A673 (cell line): ENCODE measurements around the gene KLHL35. TPM values are rescaled to one million over a fixed set of nuclear protein-coding genes. Genes with fewer than 3 reads are reported as not detected.

Experiments
- BruUV-seq: library from RNA; stranded (reverse); fragments of 400-500 nt; replicated peaks from 2 replicates; lab custom pipeline; 2021; lab: Mats Ljungman, UMichigan
- CTCF ChIA-PET: fragments of 300-600 bp; sonication (Branson Sonifier 250); formaldehyde crosslinking; loops from one replicate; lab custom pipeline; 2022; ENCODE audit warnings: antibody characterized with exemption; lab: Charles Lee
- POLR2A ChIA-PET: fragments of 300-600 bp; sonication (Branson Sonifier 250); formaldehyde crosslinking; loops from one replicate; lab custom pipeline; 2022; ENCODE audit warnings: antibody characterized with exemption; ENCODE audit not compliant: low non-redundant PET; lab: Charles Lee
- DNase-seq: peaks from one replicate; pipeline ENCODE4 v3.0.0-alpha.2; 2015; ENCODE audit warnings: low spot score
- H3K27ac ChIP-seq: fragments of 200-600 bp; sonication (generic); 2 replicates; pipeline ENCODE4 v1.5.1; 2016; ENCODE audit warnings: mixed run types, low read depth, mild to moderate bottlenecking, mixed read lengths, antibody characterized with exemption, low read length; ENCODE audit not compliant: poor library complexity, severe bottlenecking
- H3K27me3 ChIP-seq: fragments of 200-600 bp; sonication (generic); replicated peaks from 2 replicates; pipeline ENCODE4 v1.6.1; 2017; ENCODE audit warnings: mixed run types, low read depth, mild to moderate bottlenecking, mixed read lengths, antibody characterized with exemption, low read length; ENCODE audit not compliant: insufficient read depth, poor library complexity
- H3K36me3 ChIP-seq: fragments of 200-600 bp; sonication (generic); 2 replicates; pipeline ENCODE4 v1.6.1; 2016; ENCODE audit warnings: mixed run types, mild to moderate bottlenecking, mixed read lengths, antibody characterized with exemption, low read length; ENCODE audit not compliant: insufficient read depth, poor library complexity, severe bottlenecking
- H3K4me1 ChIP-seq: fragments of 200-600 bp; sonication (generic); 2 replicates; pipeline ENCODE4 v1.6.1; 2017; ENCODE audit warnings: mixed run types, mild to moderate bottlenecking, mixed read lengths, antibody characterized with exemption, low read length; ENCODE audit not compliant: insufficient read depth, poor library complexity, severe bottlenecking
- H3K4me3 ChIP-seq: fragments of 200-600 bp; sonication (generic); 2 replicates; pipeline ENCODE4 v1.5.1; 2016; ENCODE audit warnings: low read depth, mixed run types, mild to moderate bottlenecking, mixed read lengths, low read length; ENCODE audit not compliant: poor library complexity, severe bottlenecking
- H3K9me3 ChIP-seq: fragments of 200-600 bp; sonication (generic); 2 replicates; pipeline ENCODE4 v1.6.1; 2016; ENCODE audit warnings: mixed run types, low read depth, mild to moderate bottlenecking, mixed read lengths, antibody characterized with exemption, low read length; ENCODE audit not compliant: poor library complexity, severe bottlenecking
- CTCF ChIP-seq: fragments of 300-800, 200-600 bp; sonication (generic); conservative IDR thresholded peaks from 2 replicates; pipeline ENCODE4 v1.5.1; 2017; ENCODE audit warnings: low read depth, mild to moderate bottlenecking, antibody characterized with exemption, low read length, moderate library complexity, mixed read lengths
- EZH2 ChIP-seq: fragments of 200-600 bp; sonication (generic); IDR thresholded peaks from 2 replicates; pipeline ENCODE4 v1.6.1; 2017; ENCODE audit warnings: borderline replicate concordance, low read depth, mild to moderate bottlenecking, mixed read lengths, antibody characterized with exemption, low read length; ENCODE audit not compliant: poor library complexity, severe bottlenecking
- intact Hi-C: fragments of 100-400 bp; cut with micrococcal nuclease; formaldehyde crosslinking; loops from one replicate; pipeline ENCODE4 v1.10.0; 2022; ENCODE audit not compliant: unreplicated experiment
- total RNA-seq: library from RNA; stranded (reverse); gene quantifications from 2 replicates; pipeline ENCODE4 v1.2.3, GENCODE V29; 2021

The KLHL35 gene
- total RNA-seq, 1 experiment from 2014 or later = 0.88 TPM

GRCh38 chr11:75473684-75474083 is 40.7 kb upstream of the KLHL35 start:
- intact Hi-C loops = no loop called here
- ChIA-PET POLR2A (no interaction called here), CTCF (no interaction called here)
- TF ChIP-seq EZH2 (no peak), CTCF (no peak)
- Histone ChIP-seq H3K9me3 (no peaks in the 10 kb centered on the region), H3K27ac (no peak overlapping the region), H3K27me3 (no peaks in the 10 kb centered on the region), H3K4me1 (peaks cover 20% of the 10 kb centered on the region), H3K36me3 (no peaks in the 10 kb centered on the region), H3K4me3 (no peak overlapping the region)
- no TSS peak for BruUV-seq
- DNase-seq = no peak

- Histone ChIP-seq H3K4me1 (peaks cover 20% of the 10 kb centered on the region), H3K9me3 (no peaks in the 10 kb centered on the region), H3K36me3 (no peaks in the 10 kb centered on the region), H3K27me3 (no peaks in the 10 kb centered on the region), H3K27ac (no peak overlapping the region), H3K4me3 (no peak overlapping the region)
- ChIA-PET POLR2A (no interaction called here), CTCF (no interaction called here)
- TF ChIP-seq CTCF (no peak), EZH2 (no peak)
- no TSS peak for BruUV-seq
- DNase-seq = no peak
- intact Hi-C loops = no loop called here
Observed at GRCh38 chr11:75472081-75472732, 39.2 kb upstream of the KLHL35 start.

GRCh38 chr11:75471176-75471973 is 38.4 kb upstream of the KLHL35 start:
- BruUV-seq = no TSS peak
- Histone ChIP-seq H3K36me3 (no peaks in the 10 kb centered on the region), H3K4me1 (peaks cover 20% of the 10 kb centered on the region), H3K27ac (no peak overlapping the region), H3K4me3 (no peak overlapping the region), H3K27me3 (no peaks in the 10 kb centered on the region), H3K9me3 (no peaks in the 10 kb centered on the region)
- ChIA-PET POLR2A (no interaction called here), CTCF (no interaction called here)
- TF ChIP-seq CTCF (no peak), EZH2 (no peak)
- no peak for DNase-seq
- intact Hi-C loops = no loop called here
